Peyer's patch (tissue), 4 donors: ENCODE data around the gene MTG1. TPM values are rescaled to one million over a fixed set of nuclear protein-coding genes. Genes with fewer than 3 reads are reported as not detected.

Experiments
- DNase-seq, 3 donors: peaks; one replicate each; pipeline ENCODE4 v3.0.0-alpha.2; 2017 to 2019
- H3K27ac ChIP-seq, 4 donors: fragments of 200-600 bp; sonication (generic); one replicate each; pipeline ENCODE4 v1.5.1; 2016 to 2019
- H3K27me3 ChIP-seq, 2 donors: fragments of 200-600 bp; sonication (generic); one replicate each; pipeline ENCODE4 v1.5.1; 2019
- H3K36me3 ChIP-seq, 3 donors: fragments of 200-600 bp; sonication (generic); one replicate each; pipeline ENCODE4 v1.5.1; 2016 to 2019
- H3K4me1 ChIP-seq, 4 donors: fragments of 200-600 bp; sonication (generic); one replicate each; pipeline ENCODE4 v1.5.1; 2016 to 2019
- H3K4me3 ChIP-seq, 4 donors: fragments of 200-600 bp; sonication (generic); 1 replicate in 3 of 4; 2 replicates in 1 of 4; pipeline ENCODE4 v1.5.1; 2016 to 2019; ENCODE audit warnings: mild to moderate bottlenecking in 1 of 4
- H3K9me3 ChIP-seq, 4 donors: fragments of 200-600 bp; sonication (generic); one replicate each; pipeline ENCODE4 v1.5.1; 2016 to 2019; ENCODE audit warnings: mild to moderate bottlenecking in 1 of 4
- POLR2A ChIP-seq, 2 donors: fragments of 450-650 bp; IDR thresholded peaks; one replicate each; pipeline ENCODE4 v1.5.1; 2017; ENCODE audit warnings: antibody characterized with exemption in 2 of 2, mild to moderate bottlenecking in 2 of 2, moderate library complexity in 2 of 2
- total RNA-seq, 4 donors: library from RNA; depleted of rRNA; stranded (reverse); fragments of >200 nt; gene quantifications; one replicate each; pipeline ENCODE4 v1.1.0, GENCODE V29; 2016
- TF ChIP-seq, protein P1 (sequence below), 6 experiments: fragments of 450-650 bp in 4 of 6; fragments of 200-600 bp in 2 of 6; sonication (generic) in 1 of 6; IDR thresholded peaks; one replicate each; pipeline ENCODE4 v1.5.1; 2017 to 2019; ENCODE audit warnings: antibody characterized with exemption in 6 of 6, mild to moderate bottlenecking in 3 of 6, moderate library complexity in 1 of 6

MTG1 gene
- total RNA-seq, 4 donors from 2014 or later: 44.7 to 110 (median 103) TPM

DNA sequence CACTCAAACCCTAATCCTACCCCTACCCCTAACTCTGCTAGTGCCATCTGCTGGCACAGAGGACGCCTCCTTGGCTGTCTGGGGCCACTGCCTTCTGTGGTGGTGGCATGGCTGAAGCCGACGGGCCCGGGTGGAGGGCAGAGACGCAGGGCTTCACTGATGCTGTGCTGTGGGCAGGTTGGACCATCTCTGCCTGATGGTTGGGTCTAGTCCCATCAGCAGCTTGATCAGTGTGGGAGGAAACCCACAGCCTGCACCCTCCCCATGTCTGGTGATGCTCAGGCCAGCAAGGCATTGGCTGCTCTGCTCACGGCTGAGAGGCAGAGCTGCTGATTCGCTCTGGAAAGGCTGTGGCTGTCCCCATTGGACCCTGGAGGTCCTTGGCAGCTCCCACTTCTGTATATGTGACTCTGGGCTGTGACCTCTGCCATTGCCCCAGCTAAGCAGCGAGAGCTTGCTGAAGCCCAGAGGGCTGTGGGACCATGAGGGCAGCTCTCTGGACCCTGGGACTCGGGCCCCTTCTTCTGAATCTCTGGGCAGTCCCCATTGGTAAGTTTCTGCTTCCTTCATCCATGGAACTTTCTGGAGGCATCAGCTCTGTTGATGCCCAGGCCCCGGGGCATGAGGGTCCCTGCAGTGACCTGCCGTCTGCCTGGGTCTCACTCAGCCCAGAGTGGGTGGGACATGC, 59.7 kb downstream of the MTG1 start, which contains the start of gene SCART1:
SCART1 (plus strand) TSS at position 430 of the 688 bp plus-strand sequence; CDS start at position 483, 53 bp downstream.
- no peak within 1 kb of the TSS for H3K27ac ChIP-seq
- no peak within 1 kb of the TSS for H3K4me3 ChIP-seq
- no peaks in the 10 kb centered on the region for H3K36me3 ChIP-seq
- DNase-seq: peak in 1 of 3 donors; percentile 13
- H3K4me1 ChIP-seq: no peaks in the 10 kb centered on the region
- H3K9me3 ChIP-seq: no peaks in the 10 kb centered on the region
- H3K27me3 ChIP-seq: no peaks in the 10 kb centered on the region
- no peak for TF ChIP-seq POLR2A (IDR thresholded peaks at IDR 0.05)
- TF ChIP-seq, protein P1, sequence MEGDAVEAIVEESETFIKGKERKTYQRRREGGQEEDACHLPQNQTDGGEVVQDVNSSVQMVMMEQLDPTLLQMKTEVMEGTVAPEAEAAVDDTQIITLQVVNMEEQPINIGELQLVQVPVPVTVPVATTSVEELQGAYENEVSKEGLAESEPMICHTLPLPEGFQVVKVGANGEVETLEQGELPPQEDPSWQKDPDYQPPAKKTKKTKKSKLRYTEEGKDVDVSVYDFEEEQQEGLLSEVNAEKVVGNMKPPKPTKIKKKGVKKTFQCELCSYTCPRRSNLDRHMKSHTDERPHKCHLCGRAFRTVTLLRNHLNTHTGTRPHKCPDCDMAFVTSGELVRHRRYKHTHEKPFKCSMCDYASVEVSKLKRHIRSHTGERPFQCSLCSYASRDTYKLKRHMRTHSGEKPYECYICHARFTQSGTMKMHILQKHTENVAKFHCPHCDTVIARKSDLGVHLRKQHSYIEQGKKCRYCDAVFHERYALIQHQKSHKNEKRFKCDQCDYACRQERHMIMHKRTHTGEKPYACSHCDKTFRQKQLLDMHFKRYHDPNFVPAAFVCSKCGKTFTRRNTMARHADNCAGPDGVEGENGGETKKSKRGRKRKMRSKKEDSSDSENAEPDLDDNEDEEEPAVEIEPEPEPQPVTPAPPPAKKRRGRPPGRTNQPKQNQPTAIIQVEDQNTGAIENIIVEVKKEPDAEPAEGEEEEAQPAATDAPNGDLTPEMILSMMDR (IDR thresholded peaks at IDR 0.05): no peak

DNA sequence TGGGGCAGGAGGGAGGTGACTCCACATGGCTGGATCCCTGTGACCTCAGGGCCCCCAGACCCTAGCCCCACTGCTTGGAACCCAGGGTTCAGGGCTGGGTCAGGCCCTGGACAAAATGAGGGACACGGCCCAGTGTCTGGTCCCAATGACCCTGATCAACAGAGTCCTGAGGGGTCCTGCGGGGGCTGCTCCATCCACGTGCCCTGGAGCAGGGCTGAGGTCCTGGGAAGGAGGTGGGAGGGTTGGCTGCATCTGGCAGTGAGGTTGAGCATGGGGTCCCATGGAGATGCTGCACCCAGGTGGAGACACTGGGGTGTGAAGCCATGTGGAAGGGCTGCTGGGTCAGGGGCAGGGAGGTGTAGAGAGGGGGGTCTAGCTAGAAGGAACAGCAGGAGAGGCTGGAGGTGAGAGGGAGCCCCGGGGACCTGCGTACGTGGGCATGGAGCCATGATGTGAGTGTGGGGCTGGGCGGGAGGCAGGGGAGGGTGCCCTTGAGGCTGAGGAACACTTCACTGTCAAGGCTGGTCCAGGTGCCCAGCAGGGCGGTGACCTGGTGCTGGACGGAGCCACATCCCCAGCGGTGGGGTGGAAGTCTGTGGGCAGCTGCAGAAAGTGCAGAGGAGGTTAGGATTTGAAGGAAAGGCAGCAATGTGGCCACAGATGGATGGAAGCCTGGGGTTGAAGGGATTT, 60.4 kb downstream of the MTG1 start:
- Histone ChIP-seq H3K27me3 (no peaks in the 10 kb centered on the region), H3K9me3 (no peaks in the 10 kb centered on the region), H3K36me3 (no peaks in the 10 kb centered on the region), H3K4me3 (no peak overlapping the region), H3K4me1 (no peaks in the 10 kb centered on the region), H3K27ac (no peak overlapping the region)
- peak in 1 of 3 donors; percentile 3 for DNase-seq
- TF ChIP-seq POLR2A (IDR thresholded peaks at IDR 0.05): no peak
- TF ChIP-seq, protein P1 (IDR thresholded peaks at IDR 0.05): no peak

GRCh38 chr10:133455196-133455595, 61.2 kb downstream of the MTG1 start:
- peak in 1 of 3 donors; percentile 4 for DNase-seq
- TF ChIP-seq, protein P1 (IDR thresholded peaks at IDR 0.05): no peak
- TF ChIP-seq POLR2A (IDR thresholded peaks at IDR 0.05): no peak
- Histone ChIP-seq H3K36me3 (no peaks in the 10 kb centered on the region), H3K27me3 (no peaks in the 10 kb centered on the region), H3K4me1 (no peaks in the 10 kb centered on the region), H3K4me3 (no peak overlapping the region), H3K9me3 (no peaks in the 10 kb centered on the region), H3K27ac (no peak overlapping the region)

GRCh38 chr10:133455611-133456031, 61.7 kb downstream of the MTG1 start:
- no peak for TF ChIP-seq POLR2A (IDR thresholded peaks at IDR 0.05)
- TF ChIP-seq, protein P1 (IDR thresholded peaks at IDR 0.05): no peak
- no peak for DNase-seq
- no peaks in the 10 kb centered on the region for H3K9me3 ChIP-seq
- no peaks in the 10 kb centered on the region for H3K36me3 ChIP-seq
- no peaks in the 10 kb centered on the region for H3K27me3 ChIP-seq
- no peaks in the 10 kb centered on the region for H3K4me1 ChIP-seq
- H3K27ac ChIP-seq: no peak overlapping the region
- H3K4me3 ChIP-seq: no peak overlapping the region

GRCh38 chr10:133456041-133456951, 62.3 kb downstream of the MTG1 start:
- no peaks in the 10 kb centered on the region for H3K9me3 ChIP-seq
- H3K4me1 ChIP-seq: no peaks in the 10 kb centered on the region
- no peak overlapping the region for H3K27ac ChIP-seq
- no peaks in the 10 kb centered on the region for H3K36me3 ChIP-seq
- TF ChIP-seq, protein P1 (IDR thresholded peaks at IDR 0.05): no peak
- TF ChIP-seq POLR2A (IDR thresholded peaks at IDR 0.05): no peak
- H3K4me3 ChIP-seq: no peak overlapping the region
- no peaks in the 10 kb centered on the region for H3K27me3 ChIP-seq
- DNase-seq: peak in 2 of 3 donors; percentile 8 to 40
